Psoas muscle (tissue), 8 donors: ENCODE data around the gene USP17L26. TPM values are rescaled to one million over a fixed set of nuclear protein-coding genes. Genes with fewer than 3 reads are reported as not detected.
"Not testable (repeated sequence)": the region's sequence is repeated elsewhere in the genome, so short reads cannot be mapped to it uniquely, and the experiment has no call there.

Experiments
- ATAC-seq, 4 donors: fragments of 200-7000 bp; cut with Tn5 transposase; one replicate each; pipeline ENCODE4 v1.9.1; 2020; ENCODE audit warnings: moderate library complexity in 3 of 4, mild to moderate bottlenecking in 2 of 4
- DNase-seq, 2 donors: peaks; one replicate each; pipeline ENCODE4 v3.0.0-alpha.2; 2020
- H3K27ac ChIP-seq: fragments of 200-600 bp; one replicate; pipeline ENCODE4 v1.8.0; 2022
- H3K27me3 ChIP-seq, 3 donors: fragments of 200-600 bp in 1 of 3; one replicate each; pipeline versions ENCODE4 v1.6.1 to v1.8.0; 2013 to 2022; ENCODE audit warnings: low read length in 2 of 3, mild to moderate bottlenecking in 2 of 3, moderate library complexity in 1 of 3; ENCODE audit not compliant: insufficient read depth in 3 of 3
- H3K36me3 ChIP-seq, 2 donors: fragments of 200-600 bp in 1 of 2; one replicate each; pipeline versions ENCODE4 v1.6.1 to v1.8.0; 2013 to 2022; ENCODE audit warnings: low read depth in 1 of 2, mild to moderate bottlenecking in 1 of 2, moderate library complexity in 1 of 2; ENCODE audit not compliant: insufficient read depth in 1 of 2
- H3K4me1 ChIP-seq: fragments of 200-600 bp; one replicate; pipeline ENCODE4 v1.8.0; 2022
- H3K4me3 ChIP-seq: fragments of 200-600 bp; one replicate; pipeline ENCODE4 v1.8.0; 2022; ENCODE audit warnings: mild to moderate bottlenecking
- H3K9me3 ChIP-seq: fragments of 200-600 bp; one replicate; pipeline ENCODE4 v1.8.0; 2022
- WGBS, 3 donors: extraction: QIAGEN DNeasy Blood & Tissue Kit; methylation state at CpG; one replicate each; pipeline versions ENCODE4 v1.1.6 to v1.1.7; 2013; 5-methylcytosine and 5-hydroxymethylcytosine counted together
- intact Hi-C, 2 donors: fragments of 100-400 bp; cut with DNase I; formaldehyde crosslinking; loops; one replicate each; pipeline versions ENCODE4 v1.11.0 to v1.14.2; 2022
- long read RNA-seq, 2 donors: library from polyadenylated mRNA; unstranded; transcript quantifications; one replicate each; pipeline ENCODE4 v2.0.0, GENCODE V29; 2021
- polyA plus RNA-seq, 3 donors: library from polyadenylated mRNA; stranded (reverse); fragments of 200-250 nt; gene quantifications; one replicate each; pipeline ENCODE4 v1.2.3, GENCODE V29; 2013
- total RNA-seq, 4 donors: library from RNA; stranded (reverse); fragmentation: NEBNext Ultra II Directional in 2 of 4; extraction: Animal tissue kit (Norgen Biotek cat#: 25700) in 2 of 4; gene quantifications; one replicate each; pipeline versions ENCODE4 v1.2.1 to v1.2.4, GENCODE V29; 2021 to 2023
- donor health status: healthy with polysubstance abuse.
- donor health status: DM: no; HTN: no; CAD: no; lungs with moderate emphysema.
- donor health status: Bipolar disorder and iron deficiency.
- donor health status: healthy.
- donor health status: DM: yes; HTN: yes; CAD: no.
- donor health status: DM: no; HTN: no; CAD: no.
- donor health status: DM: no; HTN: no; CAD: no.
- donor health status: DM: yes; HTN: yes; CAD: no.

Gene USP17L26
- total RNA-seq (not detected), polyA plus RNA-seq (not detected)
- long read RNA-seq, donor 1: 0 reads
- long read RNA-seq, donor 2: 0 reads

GRCh38 chr4:9334358-9334757, at the start of gene USP17L26:
TSS of gene USP17L26 (plus strand) at chr4:9334658. CDS start at chr4:9334658, 0 bp downstream.
- intact Hi-C loops, H3K27ac ChIP-seq, DNase-seq, H3K9me3 ChIP-seq, H3K4me1 ChIP-seq, H3K36me3 ChIP-seq, H3K27me3 ChIP-seq, ATAC-seq, H3K4me3 ChIP-seq: not testable (repeated sequence)
- 83% methylated on average over 9 of the region's 15 CpGs; no CpG with 5 or more reads in 2 of the 3 donors for WGBS, 3 donors

GRCh38 chr4:9324191-9324590, 10.3 kb upstream of the USP17L26 start:
- not testable (repeated sequence) for ATAC-seq

GRCh38 chr4:9324865-9325264, 9.6 kb upstream of the USP17L26 start, which contains the start of gene USP17L24:
TSS of gene USP17L24 (plus strand) at chr4:9325165. CDS start at chr4:9325165, 0 bp downstream.
- H3K4me1 ChIP-seq, H3K27ac ChIP-seq, intact Hi-C loops, H3K9me3 ChIP-seq, ATAC-seq, H3K36me3 ChIP-seq, DNase-seq, H3K4me3 ChIP-seq, H3K27me3 ChIP-seq: not testable (repeated sequence)
- WGBS, 3 donors: no CpG with 5 or more reads among the region's 15 CpGs

More at GRCh38 chr4:9324191-9324590, 10.3 kb upstream of the USP17L26 start:
- WGBS, 3 donors: 90 to 100% (median 94%) methylated on average over 1 of the region's 13 CpGs
- H3K36me3 ChIP-seq, H3K27me3 ChIP-seq, H3K9me3 ChIP-seq, DNase-seq, H3K27ac ChIP-seq, intact Hi-C loops, H3K4me1 ChIP-seq, H3K4me3 ChIP-seq: not testable (repeated sequence)

GRCh38 chr4:9329611-9330010, 4.8 kb upstream of the USP17L26 start, which contains the start of gene USP17L25:
TSS of gene USP17L25 (plus strand) at chr4:9329911. CDS start at chr4:9329911, 0 bp downstream.
- H3K4me3 ChIP-seq, H3K27ac ChIP-seq, H3K27me3 ChIP-seq, H3K4me1 ChIP-seq, H3K36me3 ChIP-seq, ATAC-seq, intact Hi-C loops, DNase-seq, H3K9me3 ChIP-seq: not testable (repeated sequence)
- WGBS, 3 donors: no CpG with 5 or more reads among the region's 15 CpGs

- H3K9me3 ChIP-seq, DNase-seq, H3K4me3 ChIP-seq, ATAC-seq, H3K36me3 ChIP-seq, H3K27me3 ChIP-seq, H3K4me1 ChIP-seq, intact Hi-C loops, H3K27ac ChIP-seq: not testable (repeated sequence)
- no CpG with 5 or more reads among the region's 15 CpGs for WGBS, 3 donors
These were observed 4.6 kb downstream of the USP17L26 start, which contains the start of gene USP17L5 for GRCh38 chr4:9339103-9339502. TSS of gene USP17L5 (plus strand) at chr4:9339403. CDS start at chr4:9339403, 0 bp downstream.

GRCh38 chr4:9343848-9344247, 9.4 kb downstream of the USP17L26 start, which contains the start of gene USP17L27:
TSS of gene USP17L27 (plus strand) at chr4:9344148. CDS start at chr4:9344148, 0 bp downstream.
- no CpG with 5 or more reads among the region's 15 CpGs for WGBS, 3 donors
- H3K27me3 ChIP-seq, H3K27ac ChIP-seq, ATAC-seq, DNase-seq, H3K4me3 ChIP-seq, H3K4me1 ChIP-seq, intact Hi-C loops, H3K36me3 ChIP-seq, H3K9me3 ChIP-seq: not testable (repeated sequence)

- H3K9me3 ChIP-seq, H3K36me3 ChIP-seq, H3K27ac ChIP-seq, intact Hi-C loops, H3K4me3 ChIP-seq, DNase-seq, H3K27me3 ChIP-seq, H3K4me1 ChIP-seq, ATAC-seq: not testable (repeated sequence)
- no CpG with 5 or more reads among the region's 15 CpGs for WGBS, 3 donors
These were observed 14.1 kb downstream of the USP17L26 start, which contains the start of gene USP17L28 for GRCh38 chr4:9348593-9348992. TSS of gene USP17L28 (plus strand) at chr4:9348893. CDS start at chr4:9348893, 0 bp downstream.

- DNase-seq, H3K4me1 ChIP-seq, H3K27ac ChIP-seq, ATAC-seq, H3K36me3 ChIP-seq, H3K4me3 ChIP-seq, H3K9me3 ChIP-seq, intact Hi-C loops, H3K27me3 ChIP-seq: not testable (repeated sequence)
- 93 to 94% methylated on average over 12 to 13 of the region's 18 CpGs; no CpG with 5 or more reads in 1 of the 3 donors for WGBS, 3 donors
These were observed 16.4 kb downstream of the USP17L26 start for GRCh38 chr4:9350866-9351265.

GRCh38 chr4:9353338-9353737, 18.9 kb downstream of the USP17L26 start, which contains the start of gene USP17L29:
TSS of gene USP17L29 (plus strand) at chr4:9353638. CDS start at chr4:9353638, 0 bp downstream.
- H3K36me3 ChIP-seq, H3K27ac ChIP-seq, H3K4me3 ChIP-seq, H3K27me3 ChIP-seq, ATAC-seq, H3K4me1 ChIP-seq, intact Hi-C loops, DNase-seq, H3K9me3 ChIP-seq: not testable (repeated sequence)
- no CpG with 5 or more reads among the region's 15 CpGs for WGBS, 3 donors

GRCh38 chr4:9362829-9363228, 28.4 kb downstream of the USP17L26 start, which contains the start of gene USP17L30:
TSS of gene USP17L30 (plus strand) at chr4:9363129. CDS start at chr4:9363129, 0 bp downstream.
- intact Hi-C loops, H3K4me3 ChIP-seq, H3K27ac ChIP-seq, ATAC-seq, H3K36me3 ChIP-seq, H3K4me1 ChIP-seq, DNase-seq, H3K9me3 ChIP-seq, H3K27me3 ChIP-seq: not testable (repeated sequence)
- no CpG with 5 or more reads among the region's 15 CpGs for WGBS, 3 donors

- 14 to 41% (median 14%) methylated on average over 1 of the region's 1 CpG for WGBS, 3 donors
- H3K36me3 ChIP-seq, H3K27ac ChIP-seq, H3K9me3 ChIP-seq, H3K27me3 ChIP-seq, DNase-seq, ATAC-seq, intact Hi-C loops, H3K4me1 ChIP-seq, H3K4me3 ChIP-seq: not testable (repeated sequence)
These were observed 45.4 kb downstream of the USP17L26 start for GRCh38 chr4:9379881-9380280.
